CD4-positive, alpha-beta T cell treated with Interleukin-15 for 4 hours (primary cell): ENCODE data around the gene LRCH4.

Experiments used
- DNase-seq: peaks from one replicate; pipeline ENCODE4 v3.0.0-alpha.2; 2020; ENCODE audit warnings: low spot score

LRCH4 gene, protein sequence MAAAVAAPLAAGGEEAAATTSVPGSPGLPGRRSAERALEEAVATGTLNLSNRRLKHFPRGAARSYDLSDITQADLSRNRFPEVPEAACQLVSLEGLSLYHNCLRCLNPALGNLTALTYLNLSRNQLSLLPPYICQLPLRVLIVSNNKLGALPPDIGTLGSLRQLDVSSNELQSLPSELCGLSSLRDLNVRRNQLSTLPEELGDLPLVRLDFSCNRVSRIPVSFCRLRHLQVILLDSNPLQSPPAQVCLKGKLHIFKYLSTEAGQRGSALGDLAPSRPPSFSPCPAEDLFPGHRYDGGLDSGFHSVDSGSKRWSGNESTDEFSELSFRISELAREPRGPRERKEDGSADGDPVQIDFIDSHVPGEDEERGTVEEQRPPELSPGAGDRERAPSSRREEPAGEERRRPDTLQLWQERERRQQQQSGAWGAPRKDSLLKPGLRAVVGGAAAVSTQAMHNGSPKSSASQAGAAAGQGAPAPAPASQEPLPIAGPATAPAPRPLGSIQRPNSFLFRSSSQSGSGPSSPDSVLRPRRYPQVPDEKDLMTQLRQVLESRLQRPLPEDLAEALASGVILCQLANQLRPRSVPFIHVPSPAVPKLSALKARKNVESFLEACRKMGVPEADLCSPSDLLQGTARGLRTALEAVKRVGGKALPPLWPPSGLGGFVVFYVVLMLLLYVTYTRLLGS

GRCh38 chr7:100585511-100586265 lies at the start of gene LRCH4:
Gene LRCH4, minus strand, starts transcription at chr7:100586129. Its CDS starts 29 bp downstream, at chr7:100586100.
- DNase-seq: peak; percentile 51

DNA sequence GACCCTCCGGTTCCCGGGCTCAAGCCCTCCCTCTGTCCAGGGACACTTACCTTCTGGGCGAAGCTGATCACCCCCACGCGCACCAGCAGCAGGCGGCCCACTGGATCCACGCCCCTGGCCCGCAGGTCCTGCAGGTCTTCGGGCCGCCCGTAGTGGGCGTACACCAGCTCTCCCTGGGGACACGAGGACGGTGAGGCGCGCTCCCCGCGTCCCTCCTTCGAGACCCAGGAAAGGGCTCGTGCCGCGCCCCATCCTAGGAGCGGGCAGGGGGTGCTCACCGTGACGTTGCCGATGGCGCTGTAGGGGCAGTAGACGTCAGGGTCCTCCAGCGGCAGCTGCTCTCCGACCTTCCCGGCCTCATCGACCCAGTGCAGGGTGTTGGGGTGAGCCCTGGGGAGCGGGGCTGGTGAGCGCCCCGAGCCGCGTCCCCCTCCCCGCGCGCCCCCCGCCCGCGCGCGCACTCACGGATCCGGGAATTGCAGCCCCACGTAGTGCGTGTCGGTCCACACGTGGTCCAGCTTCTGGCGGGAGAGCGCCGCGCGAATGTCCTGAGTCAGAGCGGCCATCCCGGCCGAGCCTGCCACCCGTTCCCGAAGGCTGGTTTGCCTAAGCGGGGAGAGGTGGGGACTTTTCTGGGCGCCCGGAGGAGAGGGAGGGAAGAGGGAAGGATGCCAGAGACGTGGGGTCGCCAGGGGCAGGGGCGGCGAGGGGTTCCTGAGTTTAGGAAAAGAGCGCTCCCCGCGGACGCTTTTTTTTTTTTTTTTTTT lies 47.2 kb upstream of the LRCH4 start:
- peak; percentile 58 for DNase-seq

DNA sequence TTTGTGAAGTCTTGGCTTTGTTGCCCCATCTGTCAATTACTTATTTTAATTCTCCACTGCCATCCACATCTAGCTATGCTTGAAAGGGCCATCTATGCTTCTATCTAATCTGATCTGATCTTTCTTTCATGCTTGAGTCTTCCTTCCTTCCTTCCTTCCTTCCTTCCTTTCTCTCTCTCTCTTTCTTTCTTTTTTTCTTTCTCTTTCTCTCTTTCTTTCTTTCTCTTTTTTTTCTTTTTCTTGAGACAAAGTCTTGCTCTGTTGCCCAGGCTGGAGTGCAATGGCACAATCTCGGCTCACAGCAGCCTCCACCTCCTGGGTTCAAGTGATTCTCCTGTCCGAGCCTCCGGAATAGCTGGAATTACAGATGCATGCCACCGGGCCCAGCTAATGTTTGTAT lies 44.1 kb upstream of the LRCH4 start:
- DNase-seq: no peak

DNA sequence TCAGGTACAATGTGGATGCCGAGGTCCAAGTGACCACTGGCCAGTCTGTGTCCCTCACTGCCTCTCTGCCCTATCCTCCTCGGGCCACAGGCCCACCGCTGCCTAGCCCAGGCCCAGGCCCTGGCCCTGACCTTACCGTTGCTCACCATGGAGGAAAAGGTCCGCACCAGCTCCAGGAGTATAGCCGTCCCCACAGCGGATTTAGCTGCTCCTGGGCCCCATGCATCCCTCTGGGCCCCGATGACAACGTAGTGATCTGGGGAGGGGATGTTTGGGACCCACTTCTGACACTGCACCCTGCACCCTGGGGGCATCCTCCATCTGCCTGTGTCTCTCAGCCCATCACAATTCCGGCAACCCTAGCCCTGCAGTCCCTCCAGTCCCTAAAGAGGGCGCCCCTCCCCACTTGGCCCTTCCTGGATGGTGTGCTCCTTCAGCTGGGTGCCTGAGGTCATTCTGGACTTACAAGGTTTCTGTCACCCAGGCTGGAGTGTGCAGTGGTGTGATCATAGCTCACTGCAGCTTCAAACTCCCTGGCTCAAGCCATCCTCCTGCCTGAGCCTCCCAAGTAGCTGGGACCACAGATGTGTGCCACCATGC lies 43.3 kb upstream of the LRCH4 start:
- no peak for DNase-seq

DNA sequence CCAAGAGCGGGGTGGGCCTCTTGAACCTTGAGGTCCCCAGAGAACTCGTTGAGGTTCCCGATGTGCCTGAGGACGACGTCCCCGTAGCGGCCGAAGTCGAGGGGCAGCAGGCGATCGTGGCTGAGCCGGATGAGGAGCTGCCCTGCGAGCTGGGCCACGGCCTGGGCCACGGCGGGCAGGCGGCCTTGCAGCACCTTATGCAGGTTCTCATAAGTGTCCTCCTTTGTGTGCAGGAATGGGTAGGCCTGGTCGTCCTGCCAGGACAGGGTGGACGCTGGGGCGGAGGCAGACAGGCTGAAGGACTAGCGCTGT lies 41.3 kb upstream of the LRCH4 start:
- DNase-seq: no peak

DNA sequence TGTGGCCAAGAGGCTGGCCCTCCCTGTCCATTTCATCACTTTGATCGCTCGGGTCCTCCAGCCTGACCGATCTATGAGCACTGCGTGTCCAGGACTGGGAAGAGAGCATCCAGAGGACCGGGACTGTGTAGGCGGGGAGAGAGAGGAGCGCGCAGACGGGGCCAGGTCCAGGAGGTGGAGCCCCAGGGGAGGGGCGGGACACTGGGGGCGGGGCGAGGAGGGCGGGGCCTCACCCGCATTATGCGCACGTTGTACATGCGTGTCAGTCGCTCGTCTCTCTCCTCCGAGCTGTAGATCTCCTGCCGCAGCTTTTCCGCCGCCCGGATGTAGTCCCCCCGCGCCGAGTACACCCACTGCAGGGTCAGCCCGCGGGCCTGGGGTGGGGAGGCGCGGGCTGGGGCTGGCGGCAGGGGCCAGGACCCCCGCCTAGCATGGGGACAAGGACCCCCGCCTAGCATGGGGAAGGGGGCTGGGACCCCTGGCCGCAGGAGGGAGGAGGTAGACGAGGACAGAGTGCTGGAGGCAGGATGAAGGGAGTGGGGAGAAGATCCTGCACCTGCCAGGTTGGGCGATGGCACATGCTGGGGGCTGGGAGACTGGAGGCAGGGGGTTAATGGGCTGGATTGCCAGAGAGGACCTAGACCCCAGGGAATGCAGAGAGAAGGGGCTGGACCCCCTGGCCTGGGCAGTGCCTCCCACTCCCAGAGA lies 40.8 kb upstream of the LRCH4 start:
- DNase-seq: peak; percentile 89

- DNase-seq: no peak
Observed at GRCh38 chr7:100626055-100626454, 40.1 kb upstream of the LRCH4 start.

- DNase-seq: no peak
Observed at GRCh38 chr7:100623951-100624824, 38.3 kb upstream of the LRCH4 start.

DNA sequence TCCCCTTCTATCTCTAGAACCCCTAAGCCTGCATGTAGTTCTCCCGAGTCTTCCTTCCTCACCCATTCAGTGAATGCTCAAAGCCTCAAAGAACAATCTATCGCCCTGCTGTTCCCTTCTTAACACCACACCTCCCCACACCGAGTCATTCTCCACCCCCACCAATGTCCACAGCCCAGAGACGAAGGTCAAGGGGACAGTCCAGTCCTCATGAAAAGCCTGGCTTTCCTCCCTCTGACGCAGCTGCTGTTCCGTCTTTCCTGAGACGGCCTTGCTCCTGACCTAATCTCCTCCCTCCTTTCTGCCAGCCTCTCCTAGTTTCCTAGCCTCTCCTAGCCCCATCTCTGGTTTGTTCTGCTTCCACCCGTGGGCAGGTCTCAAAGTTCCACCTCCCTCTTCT lies 35.6 kb upstream of the LRCH4 start:
- DNase-seq: no peak

DNA sequence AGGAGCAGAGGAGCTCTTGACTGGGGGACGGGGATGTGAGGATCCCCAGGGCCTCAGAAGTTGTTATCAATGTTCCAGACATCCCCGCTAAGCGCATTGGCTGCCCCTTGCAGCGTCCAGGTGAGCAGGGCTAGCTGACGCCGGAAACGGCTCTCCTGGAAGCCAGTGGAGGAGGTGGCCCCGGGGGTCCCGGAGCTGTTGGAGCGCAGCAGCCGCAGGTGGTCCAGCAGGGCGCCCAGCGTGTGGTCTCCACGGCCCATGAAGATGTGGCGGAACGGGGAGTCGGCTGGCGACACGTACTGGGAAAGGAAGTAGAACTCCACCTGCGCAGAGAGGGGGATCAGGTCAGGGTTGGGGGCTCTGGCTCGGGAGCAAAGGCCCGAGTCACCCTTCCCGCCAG lies 34.9 kb upstream of the LRCH4 start:
- no peak for DNase-seq

- DNase-seq: no peak
Observed at GRCh38 chr7:100620239-100620638, 34.3 kb upstream of the LRCH4 start.

- no peak for DNase-seq
Observed at GRCh38 chr7:100614308-100614861, 28.5 kb upstream of the LRCH4 start.

GRCh38 chr7:100613412-100614175 lies 27.7 kb upstream of the LRCH4 start:
- no peak for DNase-seq

DNA sequence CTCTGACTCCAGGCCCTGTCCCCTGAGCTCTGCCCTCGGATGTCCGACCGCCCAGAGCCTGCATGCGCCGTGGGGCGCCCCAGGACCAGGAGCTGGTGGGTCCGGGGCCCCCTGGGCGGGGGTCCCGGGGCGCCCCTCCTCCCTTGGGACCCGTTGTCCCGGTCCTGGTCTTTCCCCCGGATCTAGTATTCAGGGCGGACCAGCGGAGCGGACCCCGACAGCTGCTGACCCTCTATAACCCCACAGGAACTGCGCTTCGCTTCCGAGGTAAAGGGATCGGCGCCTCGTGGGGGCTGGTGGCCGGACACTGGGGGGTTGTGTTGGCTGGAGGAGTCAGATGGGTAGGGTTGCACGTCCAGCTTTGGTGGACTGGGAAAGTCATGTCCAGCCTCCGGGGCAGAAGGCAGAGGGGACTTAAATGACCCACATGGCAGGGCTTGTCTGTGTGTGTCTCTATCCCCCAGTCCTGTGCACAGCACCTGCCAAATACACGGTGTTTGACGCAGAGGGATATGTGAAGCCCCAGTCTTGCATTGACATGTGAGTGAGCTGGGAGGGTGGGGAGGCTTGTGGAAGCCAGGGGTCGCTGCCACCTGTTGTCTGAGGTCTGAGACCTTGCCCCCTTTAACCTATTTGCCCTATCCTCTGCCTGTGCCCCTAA lies 26.9 kb upstream of the LRCH4 start:
- no peak for DNase-seq

- peak; percentile 97 for DNase-seq
Observed at GRCh38 chr7:100611983-100612729, 26.2 kb upstream of the LRCH4 start, which contains the start of gene MOSPD3. Gene MOSPD3, plus strand, starts transcription at chr7:100612540. Its CDS starts 252 bp downstream, at chr7:100612792.

- DNase-seq: no peak
Observed at GRCh38 chr7:100609958-100610357, 24.0 kb upstream of the LRCH4 start.

- no peak for DNase-seq
Observed at GRCh38 chr7:100607111-100607510, 21.2 kb upstream of the LRCH4 start.

- DNase-seq: no peak
Observed at GRCh38 chr7:100606313-100606712, 20.4 kb upstream of the LRCH4 start.
